Superior temporal gyrus (tissue), 1 donor: ENCODE measurements around the gene EFHB.
A peak's percentile ranks its signal among the peaks of the same experiment; 100 is the strongest.
"Not testable (repeated sequence)": the region's sequence is repeated elsewhere in the genome, so short reads cannot be mapped to it uniquely, and the experiment has no call there.

Source experiments
- DNase-seq: peaks from one replicate; pipeline ENCODE4 v3.0.0-alpha.2; 2016; ENCODE audit errors: extremely low spot score

The EFHB gene, protein sequence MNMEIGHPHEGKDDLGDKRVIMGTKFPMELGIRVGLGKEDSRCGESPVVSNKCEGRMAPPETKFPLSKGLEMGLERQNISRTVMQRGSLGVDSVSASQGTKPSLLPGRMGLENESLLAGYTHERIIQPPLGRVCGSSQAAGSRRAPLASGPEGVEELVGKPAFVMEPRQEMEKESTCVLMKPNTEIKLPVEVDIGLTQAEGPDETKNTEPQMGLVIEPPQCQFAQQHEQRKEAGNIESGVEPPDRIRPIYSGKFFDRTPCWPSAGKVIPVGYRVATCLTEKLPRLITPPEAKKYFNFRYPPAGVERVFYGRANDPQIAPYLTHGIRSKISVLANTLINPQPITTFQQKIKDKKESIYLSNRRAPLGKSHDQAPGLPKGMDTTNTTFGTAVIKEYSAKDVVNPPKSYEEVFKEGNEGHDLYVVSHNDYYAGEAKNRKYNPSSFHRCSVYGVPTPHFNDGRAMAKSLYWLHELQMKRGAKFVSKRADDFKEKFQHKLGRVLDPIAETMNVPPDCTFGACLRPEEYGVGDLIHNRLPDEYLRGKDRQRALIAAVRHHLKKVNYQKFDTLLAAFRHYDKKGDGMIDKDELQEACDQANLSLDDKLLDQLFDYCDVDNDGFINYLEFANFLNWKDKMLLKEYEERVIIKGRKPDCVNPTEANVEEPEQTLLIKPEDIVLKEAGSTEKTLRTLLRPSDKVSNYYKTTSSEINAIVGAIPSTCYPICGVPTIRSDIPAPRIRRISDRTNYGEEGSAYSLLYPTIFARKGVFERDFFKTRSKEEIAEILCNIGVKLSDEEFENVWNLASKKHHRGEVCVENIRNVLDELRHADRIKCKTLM

GRCh38 chr3:19934098-19934566 is at the start of gene EFHB:
Gene EFHB (minus strand): TSS chr3:19934217. CDS start chr3:19934018, 199 bp downstream.
- DNase-seq: no peak

GRCh38 chr3:19972054-19972453 is 38.0 kb upstream of the EFHB start:
- DNase-seq: no peak

- no peak for DNase-seq
Measured at GRCh38 chr3:19970327-19970726, 36.3 kb upstream of the EFHB start.

DNA sequence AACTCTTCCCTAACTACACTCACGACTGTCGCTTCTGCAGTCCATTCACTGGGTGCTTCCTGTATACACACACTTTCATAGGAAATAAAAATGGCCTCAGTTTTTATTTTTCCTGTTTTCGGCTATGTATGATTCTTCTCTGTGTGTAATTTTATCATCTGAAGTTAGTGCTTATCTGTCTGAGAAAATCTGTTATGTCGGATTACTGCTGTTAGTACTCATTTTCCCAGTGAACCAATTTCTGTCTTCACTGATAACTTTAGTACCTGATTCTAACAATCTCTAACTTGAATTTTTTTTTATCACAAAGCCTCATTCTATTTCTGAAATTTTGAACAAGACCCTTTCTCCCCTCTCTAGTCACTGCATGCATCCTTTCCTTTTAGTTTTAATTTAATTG is 33.8 kb upstream of the EFHB start:
- DNase-seq: no peak

DNA sequence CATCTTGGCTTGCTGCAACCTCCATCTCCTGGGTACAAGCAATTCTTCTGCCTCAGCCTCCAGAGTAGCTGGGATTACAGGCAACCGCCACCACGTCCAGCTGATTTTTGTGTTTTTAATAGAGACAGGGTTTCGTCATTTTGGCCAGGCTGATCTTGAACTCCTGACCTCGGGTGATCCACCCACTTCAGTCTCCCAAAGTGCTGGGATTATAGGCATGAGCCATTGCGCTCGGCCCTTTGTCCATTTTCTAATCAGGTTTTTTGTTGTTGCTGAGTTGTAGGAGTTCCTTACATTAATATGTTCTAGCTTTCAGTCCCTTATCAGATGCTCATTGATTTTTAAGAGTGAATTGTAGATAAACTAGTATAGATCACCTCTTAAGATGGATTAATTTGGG is 33.2 kb upstream of the EFHB start:
- no peak for DNase-seq

GRCh38 chr3:19961960-19962359 is 27.9 kb upstream of the EFHB start:
- no peak for DNase-seq

- no peak for DNase-seq
Measured at GRCh38 chr3:19960696-19961095, 26.7 kb upstream of the EFHB start.

GRCh38 chr3:19959505-19959904 is 25.5 kb upstream of the EFHB start:
- no peak for DNase-seq

- not testable (repeated sequence) for DNase-seq
Measured at GRCh38 chr3:19957354-19957753, 23.3 kb upstream of the EFHB start.

- no peak for DNase-seq
Measured at GRCh38 chr3:19954676-19955075, 20.7 kb upstream of the EFHB start.

- DNase-seq: no peak
Measured at GRCh38 chr3:19950316-19950715, 16.3 kb upstream of the EFHB start.

GRCh38 chr3:19948226-19948591 is 14.2 kb upstream of the EFHB start:
- DNase-seq: no peak

GRCh38 chr3:19947549-19948225 is 13.7 kb upstream of the EFHB start:
- DNase-seq: peak; percentile 17

DNA sequence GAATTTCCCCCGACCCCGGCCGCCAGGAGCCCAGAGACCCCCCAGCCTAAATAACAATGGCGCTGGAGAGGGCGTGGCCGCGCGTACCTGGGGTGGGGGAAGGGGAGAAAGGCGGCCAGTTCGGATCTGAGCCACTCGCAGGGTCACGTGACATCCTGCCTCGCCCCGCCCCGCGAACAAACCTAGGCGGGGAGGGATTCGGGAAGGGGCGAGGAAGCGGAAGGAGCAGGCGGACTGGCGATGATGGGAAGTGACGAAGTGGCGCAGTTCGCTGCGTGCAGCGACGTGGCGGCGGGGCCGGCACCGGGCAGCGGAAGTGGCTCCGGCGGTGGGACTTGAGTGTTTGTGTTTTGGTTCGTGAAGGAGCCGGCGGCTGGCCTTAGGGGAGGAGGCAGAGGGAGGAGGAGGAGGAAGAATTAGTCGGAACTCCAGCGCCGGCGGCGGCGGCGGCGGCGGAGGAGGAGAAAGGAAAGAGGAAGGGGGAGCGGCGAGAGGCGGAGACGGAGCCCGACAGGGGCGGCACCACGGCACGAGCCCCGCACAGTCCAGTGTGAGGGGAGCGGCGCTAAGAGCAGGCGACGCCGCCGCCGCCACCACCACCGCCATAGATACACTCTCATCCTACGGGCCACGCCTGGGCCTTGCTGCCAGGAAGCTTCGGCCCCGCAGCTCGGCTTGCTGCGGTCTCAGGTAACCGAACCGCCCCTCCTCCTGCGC is 13.0 kb upstream of the EFHB start, which contains the start of gene RAB5A:
TSS of gene RAB5A (plus strand) at position 266 of the 717 bp plus-strand sequence. CDS start 3,802 bp downstream, outside the sequence.
- DNase-seq: peak; percentile 97

- peak; percentile 46 for DNase-seq
Measured at GRCh38 chr3:19945969-19946831, 12.2 kb upstream of the EFHB start.

DNA sequence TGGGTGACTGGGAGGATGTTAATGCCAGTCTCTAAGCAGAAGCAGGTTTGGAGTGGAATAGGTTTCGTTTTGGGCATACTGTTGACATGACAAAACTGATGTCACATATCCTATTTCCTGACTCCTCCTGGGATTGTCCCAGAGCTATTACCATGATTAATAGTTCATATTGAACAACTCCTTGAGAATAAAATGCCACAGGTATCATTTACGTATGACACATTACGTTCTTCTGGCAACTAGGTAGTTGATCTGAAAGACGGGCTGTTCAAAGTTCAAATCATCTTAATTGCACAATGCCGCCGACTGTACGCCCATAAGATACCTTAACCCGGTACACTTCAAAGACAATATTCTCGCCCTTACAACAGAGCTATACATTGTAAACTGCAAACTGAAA is 11.5 kb upstream of the EFHB start:
- DNase-seq: no peak

GRCh38 chr3:19940643-19941042 is 6.6 kb upstream of the EFHB start:
- DNase-seq: no peak

DNA sequence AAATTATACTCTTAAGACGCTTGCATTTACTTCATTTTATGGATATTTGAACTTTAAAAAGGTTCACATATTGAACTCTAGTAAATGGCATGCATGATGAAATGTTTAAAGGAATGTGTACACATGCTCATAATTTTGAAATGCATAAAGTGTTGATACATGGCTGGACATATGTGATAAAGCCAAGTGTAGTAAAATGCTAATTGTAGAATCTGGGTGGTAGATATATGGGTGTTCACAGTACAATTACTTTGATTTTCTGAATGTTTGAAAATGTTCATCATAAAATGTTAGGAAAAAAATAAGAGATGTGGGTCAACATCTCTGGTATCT is 4.2 kb upstream of the EFHB start:
- DNase-seq: no peak

- no peak for DNase-seq
Measured at GRCh38 chr3:19937459-19938294, 3.7 kb upstream of the EFHB start.

DNA sequence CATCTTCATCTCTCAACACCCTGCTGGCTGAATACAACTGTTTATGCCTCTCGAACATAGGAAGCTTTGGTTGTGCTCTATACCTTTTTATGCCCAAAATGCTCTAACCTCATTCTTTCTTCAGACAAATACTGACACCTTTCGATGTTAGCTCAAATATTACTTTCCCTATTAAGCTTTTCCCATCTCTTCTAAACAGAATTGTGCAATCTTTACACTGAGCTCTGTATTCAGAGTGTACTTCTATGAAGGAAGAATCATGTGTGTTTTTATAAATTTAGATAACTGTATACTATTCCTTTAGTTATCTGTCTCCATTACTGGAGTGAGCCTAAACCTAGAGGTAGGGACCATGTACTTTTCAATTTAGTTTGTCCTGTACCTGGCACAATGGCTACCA is 1.6 kb downstream of the EFHB start:
- no peak for DNase-seq
